H7 (cell line): ENCODE measurements around the gene THSD4. TPM values are rescaled to one million over a fixed set of nuclear protein-coding genes. Genes with fewer than 3 reads are reported as not detected.

ENCODE experiments used
- DNase-seq: peaks from one replicate; pipeline ENCODE4 v3.0.0; 2012
- H3K27me3 ChIP-seq: 2 replicates; pipeline ENCODE4 v1.6.0; 2011; ENCODE audit warnings: mild to moderate bottlenecking, low read length; ENCODE audit not compliant: control insufficient read depth, insufficient read depth
- H3K36me3 ChIP-seq: replicated peaks from 2 replicates; pipeline ENCODE4 v1.5.1; 2011; ENCODE audit warnings: low read length; ENCODE audit not compliant: control insufficient read depth, insufficient read depth
- H3K4me3 ChIP-seq: 2 replicates; pipeline ENCODE4 v1.5.1; 2011; ENCODE audit warnings: low read depth, mild to moderate bottlenecking, control low read depth, low read length, moderate library complexity; ENCODE audit not compliant: insufficient read depth
- total RNA-seq: library from RNA; depleted of rRNA; stranded (reverse); fragments of >200 nt; shearing (Covaris generic); gene quantifications from 2 replicates; pipeline ENCODE4 v1.2.3, GENCODE V29; 2014

Gene THSD4
- total RNA-seq, 1 experiment from 2014 or later, result 3.9 TPM

- Histone ChIP-seq H3K36me3 (no peaks in the 10 kb centered on the region), H3K4me3 (no peak overlapping the region), H3K27me3 (no peaks in the 10 kb centered on the region)
- DNase-seq, result no peak
Measured at GRCh38 chr15:71601038-71601834, 486.0 kb downstream of the THSD4 start.

DNA sequence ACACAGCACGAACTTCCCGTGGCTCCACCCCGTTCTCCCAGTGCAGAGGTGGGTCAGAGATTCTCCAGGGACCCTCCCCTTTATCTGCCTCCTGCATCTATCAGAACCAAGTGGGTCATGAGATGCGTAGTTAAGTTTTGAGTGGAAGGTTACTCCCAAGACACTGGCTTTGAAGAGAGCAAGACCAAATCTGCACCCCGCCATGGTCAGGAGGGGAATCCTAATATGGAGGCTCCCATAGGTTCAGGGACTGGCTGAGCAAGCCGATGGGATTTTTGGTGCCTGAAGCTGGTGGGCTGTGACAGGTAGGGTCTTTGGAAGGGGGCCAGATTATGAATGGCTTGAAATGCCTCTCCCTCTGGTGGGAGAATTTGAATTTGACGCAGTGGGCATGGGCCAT, 488.1 kb downstream of the THSD4 start:
- DNase-seq, result no peak
- no peaks in the 10 kb centered on the region for H3K36me3 ChIP-seq
- no peaks in the 10 kb centered on the region for H3K27me3 ChIP-seq
- H3K4me3 ChIP-seq, result no peak overlapping the region

DNA sequence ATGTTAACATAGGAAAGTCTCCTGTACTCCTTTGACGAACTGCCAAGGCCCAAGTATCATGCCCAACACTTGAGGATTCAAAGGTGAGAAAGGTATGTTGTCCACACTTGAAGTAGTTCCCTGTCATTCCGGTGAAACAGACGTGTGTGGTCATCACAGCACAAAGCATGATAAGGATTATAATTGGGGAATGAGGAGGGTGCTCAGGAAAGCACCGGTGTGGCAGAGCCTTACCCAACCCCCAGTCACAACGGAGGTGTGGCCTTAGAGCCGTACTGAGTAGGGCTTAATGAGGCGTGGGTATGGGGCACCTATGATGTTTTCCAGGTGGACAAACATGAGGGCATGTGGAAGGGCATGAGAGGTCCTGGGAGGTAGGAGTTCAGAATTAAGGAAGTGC, 492.1 kb downstream of the THSD4 start:
- no peaks in the 10 kb centered on the region for H3K36me3 ChIP-seq
- H3K27me3 ChIP-seq, result no peaks in the 10 kb centered on the region
- no peak overlapping the region for H3K4me3 ChIP-seq
- DNase-seq, result no peak

GRCh38 chr15:71610728-71611552, 495.7 kb downstream of the THSD4 start:
- Histone ChIP-seq H3K36me3 (no peaks in the 10 kb centered on the region), H3K27me3 (no peaks in the 10 kb centered on the region), H3K4me3 (no peak overlapping the region)
- DNase-seq, result peak; percentile 21

DNA sequence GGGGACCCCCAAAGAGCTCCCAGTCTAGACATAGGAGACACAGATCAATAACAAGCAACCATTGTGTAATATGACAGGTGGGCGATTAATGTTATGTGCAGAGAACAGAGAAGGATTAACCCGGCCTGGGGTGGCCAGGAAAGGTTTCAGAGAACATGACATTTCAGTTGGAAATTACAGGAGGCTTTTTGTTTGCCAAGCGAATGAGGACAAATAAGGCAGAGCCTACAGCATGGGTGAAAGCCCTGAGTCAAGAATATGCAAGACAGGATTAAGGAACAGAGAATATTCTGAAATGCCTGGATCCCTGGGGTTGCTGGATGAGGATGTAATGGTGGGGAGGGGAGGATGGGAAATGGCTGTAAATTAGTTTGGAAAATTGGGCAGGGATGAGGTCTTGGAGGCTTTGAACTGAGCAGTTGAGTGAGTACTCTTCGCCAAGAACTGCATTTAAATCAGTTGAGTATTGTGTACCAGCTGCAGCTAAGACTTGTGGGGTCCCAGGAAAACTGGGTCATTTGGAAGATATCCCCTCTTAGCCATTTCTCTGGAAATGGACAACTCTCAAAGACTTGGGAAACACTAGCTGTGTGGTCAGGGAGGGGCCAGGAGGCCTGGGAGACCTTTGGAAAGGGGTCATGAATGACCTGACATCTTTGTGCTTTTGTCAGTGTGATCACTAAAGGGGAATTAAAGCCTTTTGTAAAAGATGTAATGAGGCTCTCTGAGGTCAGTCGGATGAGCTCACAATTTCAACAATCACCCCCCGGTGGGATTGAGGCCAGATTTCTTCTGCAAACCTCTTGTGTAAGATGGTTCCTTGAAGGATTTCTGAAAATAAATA, 496.5 kb downstream of the THSD4 start:
- Histone ChIP-seq H3K36me3 (no peaks in the 10 kb centered on the region), H3K4me3 (no peak overlapping the region), H3K27me3 (no peaks in the 10 kb centered on the region)
- DNase-seq, result peak; percentile 19

GRCh38 chr15:71612397-71612722, 497.1 kb downstream of the THSD4 start:
- Histone ChIP-seq H3K27me3 (no peaks in the 10 kb centered on the region), H3K4me3 (no peak overlapping the region), H3K36me3 (no peaks in the 10 kb centered on the region)
- no peak for DNase-seq

DNA sequence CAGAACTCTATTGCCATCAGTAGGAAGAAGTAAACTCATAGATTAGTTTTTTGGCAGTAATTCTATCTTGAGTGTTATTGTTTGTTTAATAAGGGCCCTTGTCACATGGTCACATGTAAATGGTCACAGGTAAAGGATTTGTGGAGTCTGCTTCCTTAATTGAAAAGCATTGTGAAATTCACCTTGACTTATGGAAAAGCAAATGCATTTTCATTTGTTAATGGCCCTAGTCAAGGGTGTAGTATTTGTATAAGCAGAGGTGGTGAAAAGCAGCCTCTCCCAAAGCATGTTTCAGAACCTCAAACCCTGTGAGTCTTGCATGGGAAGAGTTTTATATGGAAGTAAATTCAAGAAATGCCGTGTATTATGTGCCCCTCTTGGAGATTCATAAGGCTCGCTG, 497.6 kb downstream of the THSD4 start:
- Histone ChIP-seq H3K4me3 (no peak overlapping the region), H3K36me3 (no peaks in the 10 kb centered on the region), H3K27me3 (no peaks in the 10 kb centered on the region)
- DNase-seq, result no peak

DNA sequence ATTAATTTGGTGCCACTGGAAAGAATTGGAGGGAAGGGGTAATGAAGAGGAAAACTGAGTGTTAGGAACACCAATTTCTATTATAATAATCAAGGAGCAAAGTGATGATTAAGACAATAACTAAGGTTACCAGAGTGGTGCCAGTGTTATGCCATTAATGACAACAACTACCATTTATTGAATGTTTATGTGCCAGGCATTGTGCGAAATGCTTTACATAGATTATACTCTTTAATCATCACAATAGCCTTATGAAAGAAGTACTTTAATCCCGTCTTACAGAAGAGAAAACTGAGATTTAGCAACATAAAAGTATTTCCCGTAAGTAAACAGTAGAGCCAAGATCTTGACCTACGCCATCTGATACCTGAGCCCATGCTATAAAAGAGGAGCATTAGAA, 507.8 kb downstream of the THSD4 start:
- no peak overlapping the region for H3K4me3 ChIP-seq
- no peak for DNase-seq
- no peaks in the 10 kb centered on the region for H3K27me3 ChIP-seq
- H3K36me3 ChIP-seq, result no peaks in the 10 kb centered on the region

DNA sequence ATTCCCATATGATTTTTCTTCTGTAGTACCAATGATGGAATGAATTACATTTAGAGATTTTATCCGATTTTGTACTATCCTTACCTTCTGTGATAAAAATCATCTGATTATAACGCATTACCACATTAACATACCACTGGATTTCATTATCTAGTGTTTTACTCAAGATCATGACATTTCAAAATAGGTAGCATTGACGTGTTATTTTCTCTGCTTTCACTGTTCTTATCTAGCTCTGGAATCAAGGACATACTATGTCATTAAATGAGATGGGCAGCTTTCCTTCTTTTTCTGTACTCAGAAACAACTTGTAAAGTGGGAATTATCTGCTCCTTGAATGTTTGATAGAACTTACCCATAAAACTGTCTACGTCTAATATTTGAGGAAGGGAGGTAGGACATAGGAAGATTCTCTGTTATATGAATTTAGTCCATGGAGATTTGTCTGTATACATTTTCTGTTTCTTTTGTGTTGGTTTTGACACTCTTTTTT, 511.4 kb downstream of the THSD4 start:
- Histone ChIP-seq H3K4me3 (no peak overlapping the region), H3K27me3 (no peaks in the 10 kb centered on the region), H3K36me3 (no peaks in the 10 kb centered on the region)
- no peak for DNase-seq

DNA sequence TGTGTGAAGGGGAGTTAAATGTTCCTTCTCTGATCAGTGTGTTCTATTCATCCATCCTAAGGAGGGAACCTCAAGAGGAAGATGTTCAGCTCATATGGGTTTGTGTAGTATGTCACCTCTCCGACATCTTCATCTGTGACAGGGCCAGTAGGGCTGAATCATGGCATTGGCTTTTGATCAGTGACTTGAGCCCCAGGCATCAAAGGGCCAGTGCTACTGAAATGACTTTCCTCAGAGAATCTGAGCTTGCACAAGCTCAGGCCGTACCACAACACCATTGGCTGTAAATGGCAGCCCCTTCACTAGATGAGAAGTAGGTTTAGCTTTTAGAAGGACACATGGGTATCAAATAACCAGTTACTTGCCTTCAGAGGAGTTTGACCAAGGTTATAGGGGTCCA, 511.9 kb downstream of the THSD4 start:
- no peak for DNase-seq
- Histone ChIP-seq H3K36me3 (no peaks in the 10 kb centered on the region), H3K27me3 (no peaks in the 10 kb centered on the region), H3K4me3 (no peak overlapping the region)

DNA sequence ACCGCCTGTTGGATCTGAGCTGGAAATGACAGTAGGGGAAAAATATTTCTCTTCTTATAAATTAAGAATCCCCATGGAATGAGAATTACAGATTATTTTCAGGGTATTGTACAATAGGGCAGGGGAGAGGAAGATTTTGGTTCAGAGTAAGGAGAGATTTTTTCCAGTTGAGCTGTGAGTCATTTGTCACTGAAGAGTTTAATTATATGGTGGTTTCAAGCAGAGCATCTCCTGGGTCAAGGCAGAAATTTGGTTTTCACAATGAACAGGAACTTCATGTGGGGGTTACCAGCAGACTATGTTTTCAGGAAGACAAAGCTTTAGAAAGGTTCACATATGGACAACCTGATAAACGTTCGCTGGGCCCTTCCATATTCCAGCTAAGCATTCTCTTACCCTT, 512.3 kb downstream of the THSD4 start:
- no peak for DNase-seq
- no peaks in the 10 kb centered on the region for H3K36me3 ChIP-seq
- H3K27me3 ChIP-seq, result no peaks in the 10 kb centered on the region
- no peak overlapping the region for H3K4me3 ChIP-seq

- no peak for DNase-seq
- no peaks in the 10 kb centered on the region for H3K27me3 ChIP-seq
- H3K36me3 ChIP-seq, result no peaks in the 10 kb centered on the region
- no peak overlapping the region for H3K4me3 ChIP-seq
Measured at GRCh38 chr15:71628988-71629770, 513.9 kb downstream of the THSD4 start.

DNA sequence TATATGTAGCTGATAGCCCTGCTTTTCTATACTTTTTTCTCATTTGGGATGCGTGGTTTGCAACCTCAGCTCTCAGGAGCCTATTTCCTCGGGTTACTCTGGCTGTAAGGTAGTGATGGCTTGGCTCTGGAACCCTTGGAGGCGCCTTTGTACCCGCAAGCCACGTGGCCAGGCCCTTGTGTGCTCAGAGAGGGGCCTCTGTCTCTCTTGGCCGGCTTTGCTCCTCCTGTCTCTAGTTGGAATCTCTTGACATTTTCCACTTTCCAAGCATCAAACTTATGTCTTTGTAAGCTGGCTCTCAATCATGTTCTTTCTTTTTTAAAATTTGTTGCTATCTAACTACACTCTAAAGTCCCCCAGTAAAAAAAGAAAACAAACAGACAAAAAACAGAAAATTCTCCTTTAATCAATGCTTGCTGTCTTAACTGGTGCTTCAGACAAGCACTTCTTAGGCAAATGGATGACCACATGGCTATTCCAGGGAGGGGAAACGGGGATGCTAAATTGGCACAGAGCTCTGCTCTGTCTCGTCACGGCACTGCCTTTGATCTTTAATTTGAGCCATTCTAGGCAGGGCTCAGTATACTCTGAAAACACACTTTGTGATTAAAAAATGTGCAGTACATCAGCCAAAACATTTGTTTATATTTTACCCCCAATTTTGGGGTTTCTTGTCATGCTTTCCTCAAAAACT, 514.7 kb downstream of the THSD4 start:
- H3K36me3 ChIP-seq, result no peaks in the 10 kb centered on the region
- DNase-seq, result no peak
- no peak overlapping the region for H3K4me3 ChIP-seq
- no peaks in the 10 kb centered on the region for H3K27me3 ChIP-seq

DNA sequence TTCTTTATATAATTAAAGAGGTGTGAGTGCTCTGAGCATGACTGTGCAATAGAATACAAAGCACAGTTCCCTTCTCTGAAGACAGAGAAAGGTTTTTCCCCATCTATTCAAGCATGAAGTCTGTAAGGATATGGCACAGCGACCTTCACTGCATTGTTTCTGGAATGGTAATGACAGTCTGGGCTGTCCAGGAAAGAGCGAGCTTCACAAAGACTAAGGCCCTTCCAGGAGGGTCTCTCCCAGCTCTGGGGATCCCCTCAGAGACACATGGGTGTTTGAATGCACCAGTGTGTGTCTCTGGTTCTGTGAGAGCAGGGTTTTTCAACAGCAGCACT, 515.2 kb downstream of the THSD4 start:
- DNase-seq, result no peak
- no peaks in the 10 kb centered on the region for H3K36me3 ChIP-seq
- H3K27me3 ChIP-seq, result no peaks in the 10 kb centered on the region
- no peak overlapping the region for H3K4me3 ChIP-seq
